ENCODE measurements around the gene BPIFB4.
"Not testable (repeated sequence)": the region's sequence is repeated elsewhere in the genome, so short reads cannot be mapped to it uniquely, and the experiment has no call there.

BPIFB4 gene

DNA sequence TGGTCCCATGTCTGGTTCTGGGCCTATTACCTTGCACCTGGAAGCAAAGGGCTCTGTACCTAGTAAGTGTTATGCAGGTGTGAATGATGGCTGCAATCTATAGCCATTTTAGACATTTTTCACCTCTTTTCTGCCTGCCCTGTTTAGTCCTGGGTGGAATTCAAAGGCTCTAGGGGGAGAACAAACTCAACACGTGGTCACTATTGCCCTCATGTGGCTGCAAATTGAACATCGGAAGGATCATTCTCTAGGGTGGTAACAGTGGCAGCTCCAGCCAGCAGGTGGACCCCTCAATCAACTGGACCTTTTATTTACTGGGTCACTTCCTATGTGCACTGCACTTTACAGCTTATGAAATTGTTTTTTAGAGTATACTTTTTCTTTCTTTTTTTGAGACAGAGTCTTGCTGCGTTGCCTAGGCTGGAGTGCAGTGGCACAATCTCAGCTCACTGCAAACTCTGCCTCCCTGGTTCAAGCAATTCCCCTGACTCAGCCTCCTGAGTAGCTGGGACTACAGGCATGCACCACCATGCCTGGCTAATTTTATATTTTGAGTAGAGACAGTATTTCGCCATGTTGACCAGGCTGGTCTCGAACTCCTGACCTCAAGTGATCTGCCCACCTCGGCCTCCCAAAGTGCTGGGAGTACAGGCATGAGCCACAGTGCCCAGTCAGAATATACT, 16.6 kb downstream of the BPIFB4 start:
- not testable (repeated sequence) for H2AFZ ChIP-seq (ENCODE audit: low read length); H3K9ac ChIP-seq (ENCODE audit: low read length)

GRCh38 chr20:33097001-33097400, 17.6 kb downstream of the BPIFB4 start:
- no peak overlapping the region for H3K9ac ChIP-seq (ENCODE audit: low read length)
- H4K20me1 ChIP-seq (ENCODE audit: insufficient read depth, low read length): no peaks in the 10 kb centered on the region
- no peaks in the 10 kb centered on the region for H3K4me1 ChIP-seq (ENCODE audit: low read length)
- no peak overlapping the region for H2AFZ ChIP-seq (ENCODE audit: low read length)
- no peak overlapping the region for H3K27ac ChIP-seq (ENCODE audit: low read length)
- TF ChIP-seq CTCF (IDR thresholded peaks at IDR 0.05; ENCODE audit: low read length) (no peak), EZH2 (optimal IDR thresholded peaks at IDR 0.05; ENCODE audit: low read depth, low read length) (no peak), EZH2phosphoT487 (IDR thresholded peaks at IDR 0.05; ENCODE audit: low read length) (no peak)
- DNase-seq: no peak
- H3F3A ChIP-seq (ENCODE audit: insufficient read depth, low read length): no peaks in the 10 kb centered on the region
- H3K4me2 ChIP-seq (ENCODE audit: low read depth, low read length): no peak overlapping the region
- H3K36me3 ChIP-seq (replicated peaks; ENCODE audit: insufficient read depth, low read length): no peaks in the 10 kb centered on the region
- peaks cover 31% of the 10 kb centered on the region for H3K27me3 ChIP-seq (replicated peaks; ENCODE audit: insufficient read depth, low read length)
- no peaks in the 10 kb centered on the region for H3K9me3 ChIP-seq (replicated peaks; ENCODE audit: insufficient read depth, low read length)
- H3K79me2 ChIP-seq (ENCODE audit: low read length): no peaks in the 10 kb centered on the region
- no peaks in the 10 kb centered on the region for H3K9me2 ChIP-seq (replicated peaks; ENCODE audit: insufficient read depth, low read length)
- H3K4me3 ChIP-seq (ENCODE audit: low read length): no peak overlapping the region

More for the DNA sequence above, 16.6 kb downstream of the BPIFB4 start:
- DNase-seq: peak; percentile 46
- not testable (repeated sequence) for H3K9me3 ChIP-seq (replicated peaks; ENCODE audit: insufficient read depth, low read length); H3K36me3 ChIP-seq (replicated peaks; ENCODE audit: insufficient read depth, low read length); H3F3A ChIP-seq (ENCODE audit: insufficient read depth, low read length); H3K79me2 ChIP-seq (ENCODE audit: low read length); H4K20me1 ChIP-seq (ENCODE audit: insufficient read depth, low read length); H3K27ac ChIP-seq (ENCODE audit: low read length); H3K4me1 ChIP-seq (ENCODE audit: low read length); H3K9me2 ChIP-seq (replicated peaks; ENCODE audit: insufficient read depth, low read length); H3K4me2 ChIP-seq (ENCODE audit: low read depth, low read length); H3K4me3 ChIP-seq (ENCODE audit: low read length)
- peaks cover 26% of the 10 kb centered on the region for H3K27me3 ChIP-seq (replicated peaks; ENCODE audit: insufficient read depth, low read length)
- peak; percentile 74 for TF ChIP-seq CTCF (IDR thresholded peaks at IDR 0.05; ENCODE audit: low read length)

- H3K4me3 ChIP-seq (ENCODE audit: low read length): no peak overlapping the region
- H3K79me2 ChIP-seq (ENCODE audit: low read length): no peaks in the 10 kb centered on the region
- peaks cover 50% of the 10 kb centered on the region for H3K27me3 ChIP-seq (replicated peaks; ENCODE audit: insufficient read depth, low read length)
- no peaks in the 10 kb centered on the region for H3K36me3 ChIP-seq (replicated peaks; ENCODE audit: insufficient read depth, low read length)
- no peak overlapping the region for H3K27ac ChIP-seq (ENCODE audit: low read length)
- H3K9me3 ChIP-seq (replicated peaks; ENCODE audit: insufficient read depth, low read length): no peaks in the 10 kb centered on the region
- H3K4me1 ChIP-seq (ENCODE audit: low read length): no peaks in the 10 kb centered on the region
- TF ChIP-seq CTCF (IDR thresholded peaks at IDR 0.05; ENCODE audit: low read length): no peak
- TF ChIP-seq EZH2phosphoT487 (IDR thresholded peaks at IDR 0.05; ENCODE audit: low read length): no peak
- no peak for TF ChIP-seq EZH2 (optimal IDR thresholded peaks at IDR 0.05; ENCODE audit: low read depth, low read length)
- H3K9ac ChIP-seq (ENCODE audit: low read length): no peak overlapping the region
- no peaks in the 10 kb centered on the region for H4K20me1 ChIP-seq (ENCODE audit: insufficient read depth, low read length)
- DNase-seq: no peak
- no peak overlapping the region for H2AFZ ChIP-seq (ENCODE audit: low read length)
- no peaks in the 10 kb centered on the region for H3K9me2 ChIP-seq (replicated peaks; ENCODE audit: insufficient read depth, low read length)
- H3K4me2 ChIP-seq (ENCODE audit: low read depth, low read length): no peak overlapping the region
- no peaks in the 10 kb centered on the region for H3F3A ChIP-seq (ENCODE audit: insufficient read depth, low read length)
Observed at GRCh38 chr20:33099843-33100538, 20.5 kb downstream of the BPIFB4 start.
